ENCODE measurements around the gene ZSWIM1.

DNA sequence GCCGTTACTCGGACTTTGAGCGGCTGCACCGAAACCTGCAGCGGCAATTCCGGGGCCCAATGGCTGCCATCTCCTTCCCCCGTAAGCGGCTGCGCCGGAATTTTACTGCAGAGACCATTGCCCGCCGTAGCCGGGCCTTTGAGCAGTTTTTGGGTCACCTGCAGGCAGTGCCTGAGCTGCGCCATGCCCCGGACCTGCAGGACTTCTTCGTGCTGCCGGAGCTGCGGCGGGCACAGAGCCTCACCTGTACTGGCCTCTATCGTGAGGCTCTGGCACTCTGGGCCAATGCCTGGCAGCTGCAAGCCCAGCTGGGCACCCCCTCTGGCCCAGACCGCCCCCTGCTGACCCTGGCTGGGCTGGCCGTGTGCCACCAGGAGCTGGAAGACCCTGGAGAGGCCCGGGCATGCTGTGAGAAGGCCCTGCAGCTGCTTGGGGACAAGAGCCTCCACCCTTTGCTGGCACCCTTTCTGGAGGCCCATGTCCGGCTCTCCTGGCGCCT lies 40.3 kb upstream of the ZSWIM1 start:
- no peak for TF ChIP-seq POLR2AphosphoS5 (IDR thresholded peaks at IDR 0.05)
- TF ChIP-seq POLR2A (IDR thresholded peaks at IDR 0.05), result no peak

Measured in stomach (tissue), 4 donors.